ENCODE measurements around the gene OSBPL1A.
A peak's percentile ranks its signal among the peaks of the same experiment; 100 is the strongest.

Gene OSBPL1A

DNA sequence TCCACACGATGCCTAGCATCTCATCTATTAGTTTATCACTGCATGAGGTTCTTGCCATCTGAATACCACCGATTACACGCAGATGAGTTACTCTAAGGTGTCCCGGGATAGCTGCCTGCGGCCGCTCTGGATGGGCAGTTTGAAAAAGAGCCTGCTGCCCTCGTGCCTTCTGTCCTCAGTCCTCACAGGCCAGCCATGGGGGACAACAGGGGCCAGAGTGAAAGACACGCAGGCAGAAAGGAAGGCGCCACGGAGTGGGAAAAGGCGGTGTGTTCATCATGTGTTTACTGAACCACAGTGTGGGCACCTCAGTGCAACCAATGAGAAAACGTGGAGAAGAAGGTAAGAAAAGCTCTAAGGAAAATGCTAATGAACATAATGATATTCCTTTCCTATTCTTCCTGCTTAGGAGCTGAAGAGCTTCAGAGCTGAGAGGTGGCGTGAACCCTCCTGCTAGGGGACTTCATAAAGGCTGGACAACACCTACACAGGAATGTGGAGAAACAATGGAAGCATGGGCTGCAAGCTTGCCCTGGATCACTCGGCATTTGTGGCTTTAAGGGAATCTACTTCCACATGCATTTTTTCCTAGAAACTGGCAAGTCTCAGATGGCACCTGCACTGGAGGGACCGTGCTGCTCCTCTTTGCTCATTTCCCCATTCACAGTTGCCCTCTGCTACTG lies 207.8 kb downstream of the OSBPL1A start:
- H3K36me3 ChIP-seq (replicated peaks): no peaks in the 10 kb centered on the region
- no peak overlapping the region for H3K4me3 ChIP-seq (ENCODE audit: low read depth, low read length)
- H3K27ac ChIP-seq: no peak overlapping the region
- TF ChIP-seq, protein P1, sequence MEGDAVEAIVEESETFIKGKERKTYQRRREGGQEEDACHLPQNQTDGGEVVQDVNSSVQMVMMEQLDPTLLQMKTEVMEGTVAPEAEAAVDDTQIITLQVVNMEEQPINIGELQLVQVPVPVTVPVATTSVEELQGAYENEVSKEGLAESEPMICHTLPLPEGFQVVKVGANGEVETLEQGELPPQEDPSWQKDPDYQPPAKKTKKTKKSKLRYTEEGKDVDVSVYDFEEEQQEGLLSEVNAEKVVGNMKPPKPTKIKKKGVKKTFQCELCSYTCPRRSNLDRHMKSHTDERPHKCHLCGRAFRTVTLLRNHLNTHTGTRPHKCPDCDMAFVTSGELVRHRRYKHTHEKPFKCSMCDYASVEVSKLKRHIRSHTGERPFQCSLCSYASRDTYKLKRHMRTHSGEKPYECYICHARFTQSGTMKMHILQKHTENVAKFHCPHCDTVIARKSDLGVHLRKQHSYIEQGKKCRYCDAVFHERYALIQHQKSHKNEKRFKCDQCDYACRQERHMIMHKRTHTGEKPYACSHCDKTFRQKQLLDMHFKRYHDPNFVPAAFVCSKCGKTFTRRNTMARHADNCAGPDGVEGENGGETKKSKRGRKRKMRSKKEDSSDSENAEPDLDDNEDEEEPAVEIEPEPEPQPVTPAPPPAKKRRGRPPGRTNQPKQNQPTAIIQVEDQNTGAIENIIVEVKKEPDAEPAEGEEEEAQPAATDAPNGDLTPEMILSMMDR (IDR thresholded peaks at IDR 0.05; ENCODE audit: low read depth, low read length, missing control alignments): no peak
- in situ Hi-C loops (cut with HindIII; ENCODE audit: low pct_ligation_motif_present, low sequenced_read_pairs): no loop called here
- H3K27me3 ChIP-seq (replicated peaks): no peaks in the 10 kb centered on the region
- DNase-seq: no peak

DNA sequence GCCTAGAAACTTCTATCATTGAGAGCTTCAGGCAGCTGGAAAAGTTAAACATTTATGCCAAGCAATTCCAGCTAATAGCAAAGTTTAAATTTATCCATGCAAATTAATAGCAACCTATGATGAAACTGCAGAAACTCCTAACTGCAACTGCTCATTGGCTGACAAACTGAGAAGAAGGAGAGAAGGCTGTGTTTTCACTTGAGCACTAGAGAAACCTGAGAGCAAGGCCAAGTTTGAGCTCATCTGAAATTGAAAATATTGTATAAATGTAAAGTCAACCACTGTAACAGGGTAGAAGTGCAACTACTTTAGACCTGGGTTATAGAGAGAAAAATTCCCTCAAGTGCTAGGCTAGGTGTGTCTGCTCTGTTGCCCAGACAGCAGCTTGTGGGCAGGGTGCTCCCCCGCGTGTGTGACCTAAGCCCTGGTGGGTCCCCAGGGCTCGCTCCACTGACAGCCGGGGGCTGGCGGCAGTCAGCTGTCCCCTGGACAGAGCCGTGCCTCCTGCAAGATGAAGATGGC lies 208.6 kb downstream of the OSBPL1A start:
- Histone ChIP-seq H3K36me3 (replicated peaks) (no peaks in the 10 kb centered on the region), H3K27me3 (replicated peaks) (no peaks in the 10 kb centered on the region), H3K27ac (no peak overlapping the region), H3K4me3 (ENCODE audit: low read depth, low read length) (no peak overlapping the region)
- in situ Hi-C loops (cut with HindIII; ENCODE audit: low pct_ligation_motif_present, low sequenced_read_pairs): no loop called here
- TF ChIP-seq, protein P1 (IDR thresholded peaks at IDR 0.05; ENCODE audit: low read depth, low read length, missing control alignments): no peak
- no peak for DNase-seq

- Histone ChIP-seq H3K4me3 (ENCODE audit: low read depth, low read length) (no peak overlapping the region), H3K27me3 (replicated peaks) (no peaks in the 10 kb centered on the region), H3K27ac (no peak overlapping the region), H3K36me3 (replicated peaks) (no peaks in the 10 kb centered on the region)
- in situ Hi-C loops (cut with HindIII; ENCODE audit: low pct_ligation_motif_present, low sequenced_read_pairs): no loop called here
- DNase-seq: no peak
- TF ChIP-seq, protein P1 (IDR thresholded peaks at IDR 0.05; ENCODE audit: low read depth, low read length, missing control alignments): no peak
These were observed 209.5 kb downstream of the OSBPL1A start for GRCh38 chr18:24188120-24188519.

DNA sequence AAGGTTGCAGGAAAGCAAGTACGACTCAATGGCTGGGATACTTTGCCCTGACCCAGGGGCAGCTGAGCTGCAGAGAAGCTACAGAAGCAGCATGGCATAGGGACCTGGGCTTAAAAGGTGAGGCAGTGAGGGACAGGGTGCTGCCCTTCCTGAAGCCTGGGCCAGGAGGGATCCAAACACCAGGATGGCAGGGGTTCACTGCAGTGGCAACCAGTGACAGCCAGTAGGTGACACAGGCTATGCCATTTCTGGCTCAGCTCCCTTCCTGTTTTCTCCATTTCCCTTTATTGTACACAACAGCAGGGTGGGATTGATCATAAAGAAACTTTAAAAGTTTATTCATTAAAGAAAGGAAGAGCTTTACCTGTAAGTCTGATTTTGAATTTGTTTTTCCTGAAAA lies 209.9 kb downstream of the OSBPL1A start:
- in situ Hi-C loops (cut with HindIII; ENCODE audit: low pct_ligation_motif_present, low sequenced_read_pairs): no loop called here
- Histone ChIP-seq H3K27ac (no peak overlapping the region), H3K36me3 (replicated peaks) (no peaks in the 10 kb centered on the region), H3K27me3 (replicated peaks) (no peaks in the 10 kb centered on the region), H3K4me3 (ENCODE audit: low read depth, low read length) (no peak overlapping the region)
- DNase-seq: no peak
- TF ChIP-seq, protein P1 (IDR thresholded peaks at IDR 0.05; ENCODE audit: low read depth, low read length, missing control alignments): no peak

DNA sequence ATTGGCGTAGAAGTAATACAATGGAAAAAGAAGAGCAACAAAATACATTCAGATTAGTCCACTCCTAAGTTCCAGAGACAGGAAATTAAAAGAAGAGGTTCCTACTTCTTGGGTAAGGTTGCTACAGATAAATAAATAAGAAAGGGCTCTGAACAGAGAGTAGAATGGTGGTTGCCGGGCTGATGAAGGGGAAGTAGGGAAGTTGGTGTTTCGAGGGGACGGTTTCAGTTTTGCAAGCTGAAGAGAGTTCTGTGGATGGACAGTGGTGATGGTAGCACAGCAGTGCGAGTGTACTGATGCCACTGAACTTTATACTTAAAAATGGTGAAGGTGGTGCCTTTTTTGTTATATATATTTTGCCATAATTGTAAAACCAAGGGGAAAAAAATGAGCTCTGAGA lies 210.6 kb downstream of the OSBPL1A start:
- in situ Hi-C loops (cut with HindIII; ENCODE audit: low pct_ligation_motif_present, low sequenced_read_pairs): no loop called here
- Histone ChIP-seq H3K4me3 (ENCODE audit: low read depth, low read length) (no peak overlapping the region), H3K27ac (no peak overlapping the region), H3K27me3 (replicated peaks) (no peaks in the 10 kb centered on the region), H3K36me3 (replicated peaks) (no peaks in the 10 kb centered on the region)
- TF ChIP-seq, protein P1 (IDR thresholded peaks at IDR 0.05; ENCODE audit: low read depth, low read length, missing control alignments): no peak
- no peak for DNase-seq

DNA sequence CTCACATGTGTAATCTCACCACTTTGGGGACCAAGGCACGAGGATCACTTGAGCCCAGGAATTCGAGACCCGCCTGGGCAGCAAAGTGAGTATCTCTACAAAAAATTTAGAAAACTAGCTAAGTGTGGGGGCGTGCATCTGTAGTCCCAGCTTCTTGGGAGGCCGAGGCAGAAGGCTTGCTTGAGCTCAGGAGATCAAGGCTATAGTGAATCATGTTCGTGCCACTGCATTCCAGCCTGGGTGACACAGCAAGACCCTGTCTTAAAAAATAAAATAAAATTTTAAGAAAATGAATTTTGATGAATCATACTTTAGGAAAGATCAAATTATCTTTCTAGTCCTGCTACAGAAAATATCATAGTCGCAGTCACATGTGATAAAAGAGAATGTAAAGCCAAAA lies 211.8 kb downstream of the OSBPL1A start:
- TF ChIP-seq, protein P1 (IDR thresholded peaks at IDR 0.05; ENCODE audit: low read depth, low read length, missing control alignments): no peak
- no peaks in the 10 kb centered on the region for H3K27me3 ChIP-seq (replicated peaks)
- H3K4me3 ChIP-seq (ENCODE audit: low read depth, low read length): no peak overlapping the region
- H3K27ac ChIP-seq: peak overlapping the region; percentile 15
- in situ Hi-C loops (cut with HindIII; ENCODE audit: low pct_ligation_motif_present, low sequenced_read_pairs): no loop called here
- peak; percentile 88 for DNase-seq
- no peaks in the 10 kb centered on the region for H3K36me3 ChIP-seq (replicated peaks)
